ENCODE data around the gene HTD2. TPM values are rescaled to one million over a fixed set of nuclear protein-coding genes. Genes with fewer than 3 reads are reported as not detected.

Gene HTD2
- total RNA-seq, 2 experiments from 2014 or later: 6.9 to 7.4 TPM

GRCh38 chr3:58340594-58341244 is 34.4 kb downstream of the HTD2 start:
- no peak for ATAC-seq
- Mint-ChIP-seq H3K27ac (peak overlapping the region; percentile 56), H3K27me3 (no peaks in the 10 kb centered on the region), H3K36me3 (peaks cover 41% of the 10 kb centered on the region), H3K9me3 (ENCODE audit: low read depth) (no peaks in the 10 kb centered on the region), H3K4me1 (peaks cover 29% of the 10 kb centered on the region), H3K4me3 (no peak overlapping the region)
- no peak for DNase-seq
- CTCF ChIA-PET: interaction anchor here (0.7 to 1.8 kb wide), 3 partner anchors 9 to 151 kb away, joined by 3 to 4 read pairs (median 4); partner anchors contain the start of genes HTD2, KCTD6 and RPP14

GRCh38 chr3:58341376-58341775 is 35.1 kb downstream of the HTD2 start:
- H3K4me3 Mint-ChIP-seq: no peak overlapping the region
- DNase-seq: no peak
- H3K9me3 Mint-ChIP-seq (ENCODE audit: low read depth): no peaks in the 10 kb centered on the region
- H3K27me3 Mint-ChIP-seq: no peaks in the 10 kb centered on the region
- ATAC-seq: no peak
- H3K27ac Mint-ChIP-seq: peak overlapping the region; percentile 56
- H3K36me3 Mint-ChIP-seq: peaks cover 42% of the 10 kb centered on the region
- H3K4me1 Mint-ChIP-seq: peaks cover 29% of the 10 kb centered on the region
- CTCF ChIA-PET: interaction anchor here (1.0 kb wide), 1 partner anchor 35 kb away, joined by 3 read pairs; the partner anchor contains the start of genes HTD2 and RPP14

GRCh38 chr3:58342676-58343075 is 36.4 kb downstream of the HTD2 start:
- H3K4me3 Mint-ChIP-seq: no peak overlapping the region
- H3K9me3 Mint-ChIP-seq (ENCODE audit: low read depth): no peaks in the 10 kb centered on the region
- H3K27ac Mint-ChIP-seq: peak overlapping the region; percentile 26
- DNase-seq (no peak), ATAC-seq (no peak)
- no peaks in the 10 kb centered on the region for H3K27me3 Mint-ChIP-seq
- peaks cover 36% of the 10 kb centered on the region for H3K4me1 Mint-ChIP-seq
- peaks cover 43% of the 10 kb centered on the region for H3K36me3 Mint-ChIP-seq
- CTCF ChIA-PET: interaction anchor here (1.0 kb wide), 1 partner anchor 9 kb away, joined by 5 read pairs; the partner anchor contains the start of gene PXK

- H3K9me3 Mint-ChIP-seq (ENCODE audit: low read depth): peaks cover 2% of the 10 kb centered on the region
- no peak overlapping the region for H3K27ac Mint-ChIP-seq
- H3K36me3 Mint-ChIP-seq: peaks cover 53% of the 10 kb centered on the region
- CTCF ChIA-PET: interaction anchor here (14.1 kb wide), 1 partner anchor 10 kb away, joined by 144 read pairs; the partner anchor contains the start of gene PXK
- H3K4me1 Mint-ChIP-seq: peaks cover 59% of the 10 kb centered on the region
- no peaks in the 10 kb centered on the region for H3K27me3 Mint-ChIP-seq
- no peak for ATAC-seq
- no peak for DNase-seq
- H3K4me3 Mint-ChIP-seq: no peak overlapping the region
These were observed 39.1 kb downstream of the HTD2 start for GRCh38 chr3:58345457-58345856.

- peaks cover 60% of the 10 kb centered on the region for H3K4me1 Mint-ChIP-seq
- no peak for DNase-seq
- H3K27ac Mint-ChIP-seq: peak overlapping the region; percentile 75
- CTCF ChIA-PET: interaction anchor here (0.6 to 14.1 kb wide), 2 partner anchors 11 to 38 kb away, joined by 3 to 144 read pairs; partner anchors contain the start of gene PXK
- no peaks in the 10 kb centered on the region for H3K27me3 Mint-ChIP-seq
- peaks cover 50% of the 10 kb centered on the region for H3K36me3 Mint-ChIP-seq
- peak; percentile 23 for ATAC-seq
- peaks cover 2% of the 10 kb centered on the region for H3K9me3 Mint-ChIP-seq (ENCODE audit: low read depth)
- no peak overlapping the region for H3K4me3 Mint-ChIP-seq
These were observed 40.0 kb downstream of the HTD2 start for GRCh38 chr3:58346368-58346767.

GRCh38 chr3:58347984-58348383 is 41.7 kb downstream of the HTD2 start:
- peak overlapping the region; percentile 22 for H3K27ac Mint-ChIP-seq
- DNase-seq (no peak), ATAC-seq (no peak)
- no peak overlapping the region for H3K4me3 Mint-ChIP-seq
- H3K9me3 Mint-ChIP-seq (ENCODE audit: low read depth): peaks cover 2% of the 10 kb centered on the region
- peaks cover 55% of the 10 kb centered on the region for H3K36me3 Mint-ChIP-seq
- H3K27me3 Mint-ChIP-seq: no peaks in the 10 kb centered on the region
- CTCF ChIA-PET: interaction anchor here (0.6 to 14.1 kb wide), 2 partner anchors 13 to 156 kb away, joined by 3 to 144 read pairs; partner anchors contain the start of gene PXK
- H3K4me1 Mint-ChIP-seq: peaks cover 74% of the 10 kb centered on the region

GRCh38 chr3:58349792-58350626 is 43.7 kb downstream of the HTD2 start:
- peak overlapping the region; percentile 94 for H3K27ac Mint-ChIP-seq
- peaks cover 53% of the 10 kb centered on the region for H3K36me3 Mint-ChIP-seq
- H3K9me3 Mint-ChIP-seq (ENCODE audit: low read depth): peaks cover 2% of the 10 kb centered on the region
- H3K4me1 Mint-ChIP-seq: peaks cover 86% of the 10 kb centered on the region
- H3K4me3 Mint-ChIP-seq: peak overlapping the region; percentile 61
- CTCF ChIA-PET: interaction anchor here (0.6 to 14.1 kb wide), 12 partner anchors 9 to 1659 kb away, joined by 3 to 144 read pairs (median 4); partner anchors contain the start of genes HTD2, PXK and RPP14
- peak; percentile 68 for ATAC-seq
- peak; percentile 80 for DNase-seq
- no peaks in the 10 kb centered on the region for H3K27me3 Mint-ChIP-seq

- CTCF ChIA-PET: interaction anchor here (0.8 to 14.1 kb wide), 6 partner anchors 15 to 121 kb away, joined by 3 to 144 read pairs (median 9); partner anchors contain the start of genes HTD2, PXK and RPP14
- peaks cover 2% of the 10 kb centered on the region for H3K9me3 Mint-ChIP-seq (ENCODE audit: low read depth)
- DNase-seq: peak; percentile 45
- peak overlapping the region; percentile 94 for H3K27ac Mint-ChIP-seq
- no peaks in the 10 kb centered on the region for H3K27me3 Mint-ChIP-seq
- peaks cover 53% of the 10 kb centered on the region for H3K36me3 Mint-ChIP-seq
- H3K4me1 Mint-ChIP-seq: peaks cover 90% of the 10 kb centered on the region
- peak; percentile 8 for ATAC-seq
- peak overlapping the region; percentile 44 for H3K4me3 Mint-ChIP-seq
These were observed 44.3 kb downstream of the HTD2 start for GRCh38 chr3:58350627-58351013.

GRCh38 chr3:58351920-58352319 is 45.6 kb downstream of the HTD2 start:
- CTCF ChIA-PET: interaction anchor here (0.9 to 14.1 kb wide), 6 partner anchors 17 to 66 kb away, joined by 3 to 144 read pairs (median 4); partner anchors contain the start of genes HTD2, PXK and RPP14
- H3K4me3 Mint-ChIP-seq: no peak overlapping the region
- H3K9me3 Mint-ChIP-seq (ENCODE audit: low read depth): peaks cover 2% of the 10 kb centered on the region
- H3K36me3 Mint-ChIP-seq: peaks cover 46% of the 10 kb centered on the region
- H3K27ac Mint-ChIP-seq: peak overlapping the region; percentile 94
- H3K4me1 Mint-ChIP-seq: peaks cover 93% of the 10 kb centered on the region
- ATAC-seq (no peak), DNase-seq (peak; percentile 49)
- no peaks in the 10 kb centered on the region for H3K27me3 Mint-ChIP-seq

- H3K9me3 Mint-ChIP-seq (ENCODE audit: low read depth): peaks cover 2% of the 10 kb centered on the region
- H3K27me3 Mint-ChIP-seq: no peaks in the 10 kb centered on the region
- no peak overlapping the region for H3K4me3 Mint-ChIP-seq
- no peak for ATAC-seq
- peaks cover 43% of the 10 kb centered on the region for H3K36me3 Mint-ChIP-seq
- DNase-seq: no peak
- H3K27ac Mint-ChIP-seq: peak overlapping the region; percentile 94
- H3K4me1 Mint-ChIP-seq: peaks cover 93% of the 10 kb centered on the region
- CTCF ChIA-PET: interaction anchor here (0.9 to 14.1 kb wide), 5 partner anchors 18 to 65 kb away, joined by 3 to 144 read pairs (median 3); partner anchors contain the start of genes HTD2, PXK and RPP14
These were observed 46.3 kb downstream of the HTD2 start for GRCh38 chr3:58352626-58353025.

GRCh38 chr3:58353722-58354553 is 47.6 kb downstream of the HTD2 start:
- H3K27me3 Mint-ChIP-seq: no peaks in the 10 kb centered on the region
- peak; percentile 59 for ATAC-seq
- peak; percentile 76 for DNase-seq
- H3K27ac Mint-ChIP-seq: peak overlapping the region; percentile 97
- peak overlapping the region; percentile 71 for H3K4me3 Mint-ChIP-seq
- CTCF ChIA-PET: interaction anchor here (1.0 to 14.1 kb wide), 5 partner anchors 10 to 61 kb away, joined by 5 to 144 read pairs (median 6); partner anchors contain the start of genes HTD2, PXK and RPP14
- peaks cover 32% of the 10 kb centered on the region for H3K36me3 Mint-ChIP-seq
- peaks cover 91% of the 10 kb centered on the region for H3K4me1 Mint-ChIP-seq
- H3K9me3 Mint-ChIP-seq (ENCODE audit: low read depth): peaks cover 2% of the 10 kb centered on the region

GRCh38 chr3:58355179-58355578 is 48.9 kb downstream of the HTD2 start:
- peaks cover 80% of the 10 kb centered on the region for H3K4me1 Mint-ChIP-seq
- CTCF ChIA-PET: interaction anchor here (1.3 to 14.1 kb wide), 4 partner anchors 20 to 60 kb away, joined by 5 to 144 read pairs (median 6); partner anchors contain the start of genes HTD2, PXK and RPP14

More at GRCh38 chr3:58355179-58355578, 48.9 kb downstream of the HTD2 start:
- DNase-seq (no peak), ATAC-seq (no peak)
- H3K9me3 Mint-ChIP-seq (ENCODE audit: low read depth): no peaks in the 10 kb centered on the region
- peaks cover 23% of the 10 kb centered on the region for H3K36me3 Mint-ChIP-seq
- H3K27ac Mint-ChIP-seq: peak overlapping the region; percentile 18
- H3K4me3 Mint-ChIP-seq: no peak overlapping the region
- no peaks in the 10 kb centered on the region for H3K27me3 Mint-ChIP-seq

All from activated CD8-positive, alpha-beta memory T cell treated with anti-CD3 and anti-CD28 coated beads, Interleukin-2, amount 10 ng/mL, durations not matched to agents 7 days and 5 days (primary cell).